Endodermal cell (in vitro differentiated cells): ENCODE measurements around the gene GABRB3. TPM values are rescaled to one million over a fixed set of nuclear protein-coding genes. Genes with fewer than 3 reads are reported as not detected.

Experiments used
- DNase-seq: peaks from one replicate; pipeline ENCODE4 v3.0.0-alpha.2; 2017
- H3K27ac ChIP-seq: 2 replicates; pipeline ENCODE4 v1.5.1; 2013; ENCODE audit warnings: mild to moderate bottlenecking, low read depth, low read length, moderate library complexity
- H3K27me3 ChIP-seq: 2 replicates; pipeline ENCODE4 v1.6.1; 2013; ENCODE audit warnings: mild to moderate bottlenecking, low read length, moderate library complexity; ENCODE audit not compliant: insufficient read depth, control insufficient read depth, poor library complexity, severe bottlenecking
- H3K36me3 ChIP-seq: 2 replicates; pipeline ENCODE4 v1.7.0; 2013; ENCODE audit warnings: mild to moderate bottlenecking, low read length, moderate library complexity; ENCODE audit not compliant: control insufficient read depth, insufficient read depth
- H3K4me1 ChIP-seq: one replicate; pipeline ENCODE4 v1.7.0; 2013; ENCODE audit warnings: low read length; ENCODE audit not compliant: control insufficient read depth, insufficient read depth
- H3K4me3 ChIP-seq: 2 replicates; pipeline ENCODE4 v1.5.1; 2013; ENCODE audit warnings: mild to moderate bottlenecking, low read length, moderate library complexity
- H3K9ac ChIP-seq: 2 replicates; pipeline ENCODE4 v1.6.1; 2013; ENCODE audit warnings: mild to moderate bottlenecking, low read length, moderate library complexity; ENCODE audit not compliant: poor library complexity, severe bottlenecking; ENCODE audit errors: extremely low read depth
- H3K9me3 ChIP-seq: 2 replicates; pipeline ENCODE4 v1.6.1; 2013; ENCODE audit warnings: mild to moderate bottlenecking, low read length, moderate library complexity; ENCODE audit not compliant: control insufficient read depth
- H3K27ac Mint-ChIP-seq: 2 replicates; pipeline ENCODE4 v1.8.0; 2020; ENCODE audit warnings: mixed read lengths
- H3K27me3 Mint-ChIP-seq: 2 replicates; pipeline ENCODE4 v1.8.0; 2021; ENCODE audit warnings: mild to moderate bottlenecking, mixed read lengths; ENCODE audit not compliant: insufficient read depth
- H3K36me3 Mint-ChIP-seq: 2 replicates; pipeline ENCODE4 v1.8.0; 2020; ENCODE audit warnings: low read depth, mixed read lengths
- H3K4me1 Mint-ChIP-seq: 2 replicates; pipeline ENCODE4 v1.8.0; 2020; ENCODE audit warnings: mixed read lengths
- H3K4me3 Mint-ChIP-seq: 2 replicates; pipeline ENCODE4 v1.8.0; 2020; ENCODE audit warnings: mild to moderate bottlenecking, moderate library complexity, mixed read lengths
- H3K9me3 Mint-ChIP-seq: 2 replicates; pipeline ENCODE4 v1.8.0; 2020; ENCODE audit warnings: mild to moderate bottlenecking, mixed read lengths
- CTCF ChIP-seq: fragments of 200-600 bp; sonication (generic); conservative IDR thresholded peaks from 2 replicates; pipeline ENCODE4 v1.5.0; 2021; ENCODE audit warnings: antibody characterized with exemption, mild to moderate bottlenecking
- WGBS, 2 experiments: methylation state at CpG; one replicate each; pipeline versions ENCODE4 v1.1.5 to v1.1.7; 2013; ENCODE audit warnings: missing lambda C conversion rate in 2 of 2, mixed read lengths in 1 of 2; ENCODE audit not compliant: insufficient coverage in 1 of 2, insufficient read length in 1 of 2; 5-methylcytosine and 5-hydroxymethylcytosine counted together
- total RNA-seq, 2 donors: library from RNA; stranded (reverse); fragmentation: NEBNext Ultra II Directional in 1 of 2; extraction: Animal tissue kit (Norgen Biotek cat#: 25700) in 1 of 2; gene quantifications; 2 replicates in 1 of 2; 3 replicates in 1 of 2; pipeline ENCODE4 v1.2.1, GENCODE V29; 2021

The GABRB3 gene
- total RNA-seq, 2 donors from 2014 or later, result 81.8 to 122 TPM

- WGBS, 2 experiments, result 97 to 99% methylated on average over 15 to 17 of the region's 17 CpGs
- Mint-ChIP-seq H3K27me3 (no peaks in the 10 kb centered on the region), H3K4me3 (no peak overlapping the region), H3K27ac (no peak overlapping the region), H3K36me3 (peaks cover 75% of the 10 kb centered on the region), H3K4me1 (peaks cover 12% of the 10 kb centered on the region), H3K9me3 (peaks cover 31% of the 10 kb centered on the region)
- Histone ChIP-seq H3K9ac (no peak overlapping the region), H3K36me3 (peaks cover 50% of the 10 kb centered on the region), H3K4me3 (no peak overlapping the region), H3K4me1 (no peaks in the 10 kb centered on the region), H3K9me3 (peaks cover 25% of the 10 kb centered on the region), H3K27ac (no peak overlapping the region), H3K27me3 (no peaks in the 10 kb centered on the region)
- TF ChIP-seq CTCF, result no peak
- DNase-seq, result no peak
Measured at GRCh38 chr15:26624128-26624527, 148.7 kb downstream of the GABRB3 start.

GRCh38 chr15:26623071-26623470, 149.8 kb downstream of the GABRB3 start:
- no peaks in the 10 kb centered on the region for H3K4me1 ChIP-seq
- peaks cover 25% of the 10 kb centered on the region for H3K9me3 ChIP-seq
- DNase-seq, result no peak
- no peaks in the 10 kb centered on the region for H3K27me3 ChIP-seq
- 92 to 96% methylated on average over 4 to 9 of the region's 9 CpGs for WGBS, 2 experiments
- no peak overlapping the region for H3K4me3 ChIP-seq
- Mint-ChIP-seq H3K36me3 (peaks cover 66% of the 10 kb centered on the region), H3K9me3 (peaks cover 27% of the 10 kb centered on the region), H3K4me1 (peaks cover 12% of the 10 kb centered on the region), H3K27ac (no peak overlapping the region), H3K4me3 (no peak overlapping the region), H3K27me3 (no peaks in the 10 kb centered on the region)
- H3K9ac ChIP-seq, result no peak overlapping the region
- peaks cover 46% of the 10 kb centered on the region for H3K36me3 ChIP-seq
- no peak for TF ChIP-seq CTCF
- no peak overlapping the region for H3K27ac ChIP-seq

- no peak for DNase-seq
- peaks cover 18% of the 10 kb centered on the region for H3K9me3 ChIP-seq
- WGBS, 2 experiments, result 74 to 89% methylated on average over 3 to 5 of the region's 5 CpGs
- H3K27ac ChIP-seq, result no peak overlapping the region
- Mint-ChIP-seq H3K4me3 (no peak overlapping the region), H3K27ac (no peak overlapping the region), H3K9me3 (peaks cover 16% of the 10 kb centered on the region), H3K36me3 (peaks cover 56% of the 10 kb centered on the region), H3K27me3 (no peaks in the 10 kb centered on the region), H3K4me1 (peaks cover 8% of the 10 kb centered on the region)
- H3K9ac ChIP-seq, result no peak overlapping the region
- no peak for TF ChIP-seq CTCF
- no peaks in the 10 kb centered on the region for H3K27me3 ChIP-seq
- no peak overlapping the region for H3K4me3 ChIP-seq
- peaks cover 46% of the 10 kb centered on the region for H3K36me3 ChIP-seq
- no peaks in the 10 kb centered on the region for H3K4me1 ChIP-seq
Measured at GRCh38 chr15:26621816-26622215, 151.1 kb downstream of the GABRB3 start.
